ENCODE results near the gene ARMS2. TPM values are rescaled to one million over a fixed set of nuclear protein-coding genes. Genes with fewer than 3 reads are reported as not detected.
A peak's percentile ranks its signal among the peaks of the same experiment; 100 is the strongest.

The ARMS2 gene
- total RNA-seq, 1 donor from 2014 or later = not detected

DNA sequence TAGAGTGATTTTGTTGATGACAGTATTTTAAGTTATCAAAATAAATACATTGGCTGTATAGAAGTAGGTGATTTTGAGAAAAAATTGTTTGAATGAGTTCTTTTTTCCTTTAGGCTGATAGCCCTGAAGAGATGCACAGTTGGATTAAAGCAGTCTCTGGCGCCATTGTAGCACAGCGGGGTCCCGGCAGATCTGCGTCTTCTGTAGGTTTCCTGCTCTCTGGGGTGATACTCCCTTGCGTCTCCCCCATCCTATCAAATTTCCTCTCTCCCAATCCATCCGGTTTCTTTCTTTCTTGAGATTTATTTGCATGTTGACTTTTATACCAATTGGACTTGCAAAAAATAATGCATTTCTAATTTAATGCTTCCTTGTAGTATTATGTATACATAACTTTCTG lies 27.6 kb upstream of the ARMS2 start:
- no peak overlapping the region for H3K4me3 Mint-ChIP-seq (ENCODE audit: unreplicated experiment)
- Histone ChIP-seq H4K20me1 (ENCODE audit: insufficient read depth, low read length) (no peaks in the 10 kb centered on the region), H3K9me3 (ENCODE audit: insufficient read depth, low read depth, low read length) (no peaks in the 10 kb centered on the region), H2AFZ (ENCODE audit: low read depth, low read length) (no peak overlapping the region), H3K27ac (ENCODE audit: low read depth, low read length) (no peak overlapping the region), H3K36me3 (ENCODE audit: insufficient read depth, low read length) (peaks cover 6% of the 10 kb centered on the region), H3K79me2 (ENCODE audit: insufficient read depth, low read length) (no peaks in the 10 kb centered on the region), H3K27me3 (ENCODE audit: insufficient read depth, low read length) (no peaks in the 10 kb centered on the region), H3K4me1 (ENCODE audit: insufficient read depth, low read length) (no peaks in the 10 kb centered on the region), H3K4me3 (ENCODE audit: insufficient read depth, low read depth, low read length) (no peak overlapping the region), H3K9ac (ENCODE audit: low read length) (no peak overlapping the region), H3K4me2 (ENCODE audit: low read length) (no peak overlapping the region)
- TF ChIP-seq EZH2 (IDR thresholded peaks at IDR 0.05; ENCODE audit: insufficient read depth, low read length) = no peak
- no peaks in the 10 kb centered on the region for H3K9me3 Mint-ChIP-seq (ENCODE audit: unreplicated experiment)
- FAIRE-seq (no peak), DNase-seq (ENCODE audit: low read depth) (no peak)
- H3K36me3 Mint-ChIP-seq (ENCODE audit: low read depth, unreplicated experiment) = peaks cover under 1% of the 10 kb centered on the region
- H3K4me1 Mint-ChIP-seq (ENCODE audit: low read depth, unreplicated experiment) = no peaks in the 10 kb centered on the region
- no peak overlapping the region for H3K27ac Mint-ChIP-seq (ENCODE audit: unreplicated experiment)
- H3K27me3 Mint-ChIP-seq (ENCODE audit: low read depth, unreplicated experiment) = no peaks in the 10 kb centered on the region

DNA sequence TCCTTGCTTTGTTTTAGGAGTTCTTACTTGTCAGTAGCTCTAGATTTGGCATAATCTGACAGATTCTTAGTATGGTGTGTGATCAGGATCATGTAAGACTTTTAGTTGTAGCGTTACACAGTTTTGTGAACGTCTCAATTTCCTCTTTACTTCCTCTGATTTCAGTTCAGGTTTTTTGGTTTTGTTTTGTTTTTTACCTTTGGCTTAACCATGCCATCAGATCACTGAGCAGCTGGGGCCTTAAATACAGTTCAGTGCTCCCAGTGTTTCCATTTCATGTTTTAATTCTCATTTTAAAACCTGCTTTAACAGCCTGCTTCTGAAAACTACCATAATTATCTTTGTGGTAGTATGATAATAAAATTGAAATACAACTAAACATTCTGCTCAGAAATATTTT lies 27.2 kb upstream of the ARMS2 start:
- Histone ChIP-seq H4K20me1 (ENCODE audit: insufficient read depth, low read length) (no peaks in the 10 kb centered on the region), H3K27ac (ENCODE audit: low read depth, low read length) (no peak overlapping the region), H3K9me3 (ENCODE audit: insufficient read depth, low read depth, low read length) (no peaks in the 10 kb centered on the region), H3K4me2 (ENCODE audit: low read length) (no peak overlapping the region), H3K9ac (ENCODE audit: low read length) (no peak overlapping the region), H3K4me1 (ENCODE audit: insufficient read depth, low read length) (no peaks in the 10 kb centered on the region), H3K36me3 (ENCODE audit: insufficient read depth, low read length) (peaks cover 4% of the 10 kb centered on the region), H2AFZ (ENCODE audit: low read depth, low read length) (no peak overlapping the region), H3K27me3 (ENCODE audit: insufficient read depth, low read length) (no peaks in the 10 kb centered on the region), H3K79me2 (ENCODE audit: insufficient read depth, low read length) (no peaks in the 10 kb centered on the region), H3K4me3 (ENCODE audit: insufficient read depth, low read depth, low read length) (no peak overlapping the region)
- H3K27ac Mint-ChIP-seq (ENCODE audit: unreplicated experiment) = no peak overlapping the region
- no peak overlapping the region for H3K4me3 Mint-ChIP-seq (ENCODE audit: unreplicated experiment)
- TF ChIP-seq EZH2 (IDR thresholded peaks at IDR 0.05; ENCODE audit: insufficient read depth, low read length) = no peak
- TF ChIP-seq, protein P1, sequence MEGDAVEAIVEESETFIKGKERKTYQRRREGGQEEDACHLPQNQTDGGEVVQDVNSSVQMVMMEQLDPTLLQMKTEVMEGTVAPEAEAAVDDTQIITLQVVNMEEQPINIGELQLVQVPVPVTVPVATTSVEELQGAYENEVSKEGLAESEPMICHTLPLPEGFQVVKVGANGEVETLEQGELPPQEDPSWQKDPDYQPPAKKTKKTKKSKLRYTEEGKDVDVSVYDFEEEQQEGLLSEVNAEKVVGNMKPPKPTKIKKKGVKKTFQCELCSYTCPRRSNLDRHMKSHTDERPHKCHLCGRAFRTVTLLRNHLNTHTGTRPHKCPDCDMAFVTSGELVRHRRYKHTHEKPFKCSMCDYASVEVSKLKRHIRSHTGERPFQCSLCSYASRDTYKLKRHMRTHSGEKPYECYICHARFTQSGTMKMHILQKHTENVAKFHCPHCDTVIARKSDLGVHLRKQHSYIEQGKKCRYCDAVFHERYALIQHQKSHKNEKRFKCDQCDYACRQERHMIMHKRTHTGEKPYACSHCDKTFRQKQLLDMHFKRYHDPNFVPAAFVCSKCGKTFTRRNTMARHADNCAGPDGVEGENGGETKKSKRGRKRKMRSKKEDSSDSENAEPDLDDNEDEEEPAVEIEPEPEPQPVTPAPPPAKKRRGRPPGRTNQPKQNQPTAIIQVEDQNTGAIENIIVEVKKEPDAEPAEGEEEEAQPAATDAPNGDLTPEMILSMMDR (IDR thresholded peaks at IDR 0.05; ENCODE audit: insufficient read depth, low read depth, low read length) = no peak
- H3K4me1 Mint-ChIP-seq (ENCODE audit: low read depth, unreplicated experiment) = no peaks in the 10 kb centered on the region
- no peaks in the 10 kb centered on the region for H3K36me3 Mint-ChIP-seq (ENCODE audit: low read depth, unreplicated experiment)
- H3K9me3 Mint-ChIP-seq (ENCODE audit: unreplicated experiment) = no peaks in the 10 kb centered on the region
- no peaks in the 10 kb centered on the region for H3K27me3 Mint-ChIP-seq (ENCODE audit: low read depth, unreplicated experiment)
- DNase-seq (ENCODE audit: low read depth) = no peak
- FAIRE-seq = peak; percentile 34

DNA sequence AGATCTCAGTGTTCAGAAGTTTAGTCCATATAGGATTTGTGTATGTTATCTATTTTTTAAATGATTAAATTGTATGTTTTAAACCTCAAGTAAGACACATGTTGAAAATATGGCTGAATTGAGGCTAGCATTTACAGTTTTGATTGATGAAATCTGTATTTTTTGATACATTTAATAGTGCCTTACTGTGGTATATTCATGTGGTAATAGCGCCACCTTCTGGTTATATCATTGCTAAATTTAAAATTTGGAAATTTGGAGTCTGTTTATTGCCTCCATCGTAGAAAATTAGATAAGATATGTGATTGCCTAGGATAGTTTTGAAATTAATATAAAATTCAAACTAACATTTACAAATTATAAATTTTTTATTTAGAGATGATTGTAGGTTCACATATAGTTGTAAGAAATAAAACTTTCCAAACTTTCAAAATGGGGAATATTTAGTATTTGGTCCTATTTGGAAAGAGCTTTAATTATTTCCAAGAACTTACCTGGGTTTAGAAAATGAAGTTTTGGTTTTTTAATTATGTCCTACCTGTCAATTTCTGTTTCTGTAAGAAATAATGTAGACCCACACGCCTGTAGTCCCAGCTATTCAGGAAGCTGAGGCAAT lies 19.1 kb upstream of the ARMS2 start:
- no peaks in the 10 kb centered on the region for H3K36me3 ChIP-seq (ENCODE audit: insufficient read depth, low read length)
- no peak overlapping the region for H3K4me2 ChIP-seq (ENCODE audit: low read length)
- no peaks in the 10 kb centered on the region for H3K27me3 ChIP-seq (ENCODE audit: insufficient read depth, low read length)
- no peak for DNase-seq (ENCODE audit: low read depth)
- no peaks in the 10 kb centered on the region for H3K9me3 ChIP-seq (ENCODE audit: insufficient read depth, low read depth, low read length)
- H3K9me3 Mint-ChIP-seq (ENCODE audit: unreplicated experiment) = no peaks in the 10 kb centered on the region
- no peaks in the 10 kb centered on the region for H3K79me2 ChIP-seq (ENCODE audit: insufficient read depth, low read length)
- FAIRE-seq = no peak
- no peak overlapping the region for H3K4me3 Mint-ChIP-seq (ENCODE audit: unreplicated experiment)
- no peak overlapping the region for H3K4me3 ChIP-seq (ENCODE audit: insufficient read depth, low read depth, low read length)
- H3K27ac Mint-ChIP-seq (ENCODE audit: unreplicated experiment) = no peak overlapping the region
- no peak overlapping the region for H2AFZ ChIP-seq (ENCODE audit: low read depth, low read length)
- TF ChIP-seq EZH2 (IDR thresholded peaks at IDR 0.05; ENCODE audit: insufficient read depth, low read length) = no peak
- TF ChIP-seq, protein P1 (IDR thresholded peaks at IDR 0.05; ENCODE audit: insufficient read depth, low read depth, low read length) = peak; percentile 43
- no peak overlapping the region for H3K9ac ChIP-seq (ENCODE audit: low read length)
- H3K4me1 ChIP-seq (ENCODE audit: insufficient read depth, low read length) = no peaks in the 10 kb centered on the region
- no peaks in the 10 kb centered on the region for H4K20me1 ChIP-seq (ENCODE audit: insufficient read depth, low read length)
- H3K4me1 Mint-ChIP-seq (ENCODE audit: low read depth, unreplicated experiment) = no peaks in the 10 kb centered on the region
- H3K27ac ChIP-seq (ENCODE audit: low read depth, low read length) = no peak overlapping the region
- H3K36me3 Mint-ChIP-seq (ENCODE audit: low read depth, unreplicated experiment) = no peaks in the 10 kb centered on the region
- H3K27me3 Mint-ChIP-seq (ENCODE audit: low read depth, unreplicated experiment) = no peaks in the 10 kb centered on the region
